RWPE1 (cell line): ENCODE results near the gene SRF.
A peak's percentile ranks its signal among the peaks of the same experiment; 100 is the strongest.
"Not testable (repeated sequence)": the region's sequence is repeated elsewhere in the genome, so short reads cannot be mapped to it uniquely, and the experiment has no call there.

ENCODE experiments used
- CTCF ChIA-PET: fragments of 350-600 bp; sonication (Branson Sonifier 250); formaldehyde crosslinking; extraction: SDS; loops from one replicate; lab custom pipeline; 2021; lab: Yijun Ruan, JAX
- POLR2A ChIA-PET: fragments of 400-600 bp; formaldehyde crosslinking; extraction: SDS; loops from one replicate; lab custom pipeline; 2020; ENCODE audit warnings: antibody characterized with exemption; ENCODE audit not compliant: low non-redundant PET; lab: Yijun Ruan, JAX
- DNase-seq: peaks from one replicate; pipeline ENCODE4 v3.0.0; 2012; ENCODE audit warnings: low spot score
- H3K27ac ChIP-seq: fragments of 450-650 bp; 2 replicates; pipeline ENCODE4 v1.5.1; 2017
- CTCF ChIP-seq: fragments of 450-650 bp; conservative IDR thresholded peaks from 2 replicates; pipeline ENCODE4 v1.5.1; 2017; ENCODE audit warnings: low read depth, mild to moderate bottlenecking

SRF gene

DNA sequence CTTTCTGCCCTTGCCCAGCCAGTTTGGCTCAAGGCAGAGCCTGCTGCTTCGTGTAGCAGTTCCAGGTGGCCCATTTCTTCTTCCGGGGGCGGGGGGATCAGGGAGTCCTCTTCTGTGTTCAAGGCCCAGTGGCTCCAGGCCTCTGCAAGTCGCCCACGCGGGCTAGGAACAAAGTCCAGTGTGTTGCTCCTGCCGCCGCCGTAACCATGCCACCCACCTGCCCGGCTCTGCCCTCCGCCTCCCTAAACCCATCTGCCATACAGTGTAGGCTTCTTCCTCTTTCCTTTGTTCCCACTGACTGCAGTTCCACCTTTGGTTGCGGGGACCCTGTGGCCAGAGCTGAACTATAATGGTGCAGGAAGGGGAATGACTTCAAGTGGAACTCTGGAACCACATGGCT lies 43.9 kb upstream of the SRF start:
- peak overlapping the region; percentile 49 for H3K27ac ChIP-seq
- no peak for DNase-seq
- POLR2A ChIA-PET, result no interaction called here
- TF ChIP-seq CTCF, result no peak
- CTCF ChIA-PET, result no interaction called here

DNA sequence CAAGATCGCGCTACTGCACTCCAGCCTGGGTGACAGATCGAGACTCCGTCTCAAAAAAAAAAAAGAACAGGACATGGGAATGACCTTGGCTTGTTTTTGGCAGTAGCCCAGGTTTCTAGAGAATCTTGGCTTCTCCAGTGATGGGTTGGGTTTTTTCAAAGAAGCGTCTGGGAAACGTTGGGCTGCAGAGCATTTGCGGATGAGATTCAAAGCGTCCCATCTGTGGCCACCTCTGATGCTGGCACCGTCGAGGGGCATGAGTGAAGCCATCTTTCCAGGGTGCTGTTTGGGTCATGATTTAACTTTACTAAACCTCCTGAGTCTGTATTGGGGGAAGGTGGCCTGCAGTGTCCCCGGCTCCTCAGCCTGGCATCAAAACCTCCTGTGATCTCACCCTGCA lies 43.2 kb upstream of the SRF start:
- H3K27ac ChIP-seq, result peak overlapping the region; percentile 49; the same call in 1 of the 2 replicates
- ChIA-PET CTCF (interaction anchor here (0.9 kb wide), 1 partner anchor 52 kb away, joined by 3 read pairs; the partner anchor contains the start of gene PTK7), POLR2A (no interaction called here)
- TF ChIP-seq CTCF, result no peak
- DNase-seq, result no peak

DNA sequence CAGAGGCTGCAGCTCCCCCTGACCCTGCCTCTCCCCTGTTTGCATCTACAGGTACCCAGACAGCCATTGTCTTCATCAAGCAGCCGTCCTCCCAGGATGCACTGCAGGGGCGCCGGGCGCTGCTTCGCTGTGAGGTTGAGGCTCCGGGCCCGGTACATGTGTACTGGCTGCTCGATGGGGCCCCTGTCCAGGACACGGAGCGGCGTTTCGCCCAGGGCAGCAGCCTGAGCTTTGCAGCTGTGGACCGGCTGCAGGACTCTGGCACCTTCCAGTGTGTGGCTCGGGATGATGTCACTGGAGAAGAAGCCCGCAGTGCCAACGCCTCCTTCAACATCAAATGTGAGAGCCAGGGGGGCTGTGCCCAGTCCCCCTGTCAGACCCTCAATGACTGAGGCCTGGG lies 42.1 kb upstream of the SRF start:
- H3K27ac ChIP-seq, result peak overlapping the region; percentile 50
- no peak for TF ChIP-seq CTCF
- POLR2A ChIA-PET, result interaction anchor here (0.6 kb wide), 2 partner anchors 14 to 387 kb away, joined by 3 read pairs; no protein-coding TSS in a partner anchor
- no peak for DNase-seq
- CTCF ChIA-PET, result interaction anchor here (0.6 to 1.7 kb wide), 5 partner anchors 44 to 97 kb away, joined by 3 to 6 read pairs (median 3); partner anchors contain the start of gene PTK7

- ChIA-PET CTCF (interaction anchor here (0.5 to 1.7 kb wide), 10 partner anchors 14 to 111 kb away, joined by 3 to 6 read pairs (median 4); partner anchors contain the start of gene PTK7), POLR2A (interaction anchor here (0.6 kb wide), 2 partner anchors 13 to 386 kb away, joined by 3 read pairs; no protein-coding TSS in a partner anchor)
- peak; percentile 58 for DNase-seq
Observed at GRCh38 chr6:43129434-43130194, 41.5 kb upstream of the SRF start.

DNA sequence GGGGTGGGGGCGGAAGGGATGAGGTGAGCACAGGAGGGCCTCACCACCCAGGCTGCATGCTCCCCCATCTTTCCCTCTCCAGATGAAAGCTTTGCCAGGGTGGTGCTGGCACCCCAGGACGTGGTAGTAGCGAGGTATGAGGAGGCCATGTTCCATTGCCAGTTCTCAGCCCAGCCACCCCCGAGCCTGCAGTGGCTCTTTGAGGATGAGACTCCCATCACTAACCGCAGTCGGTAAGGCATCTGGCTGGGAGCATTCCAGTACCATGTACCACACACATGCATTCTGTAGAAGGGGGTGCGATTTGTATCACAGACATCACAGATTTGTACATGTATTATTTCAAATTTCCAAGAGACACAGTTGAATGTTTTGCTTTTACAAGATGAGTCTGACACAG lies 40.6 kb upstream of the SRF start:
- DNase-seq, result no peak
- POLR2A ChIA-PET, result no interaction called here
- TF ChIP-seq CTCF, result no peak
- H3K27ac ChIP-seq, result 0 out of 2 replicates have a peak overlapping the region, but pooled peaks have one; percentile 50
- CTCF ChIA-PET, result interaction anchor here (0.5 to 1.7 kb wide), 7 partner anchors 13 to 110 kb away, joined by 3 to 6 read pairs (median 5); partner anchors contain the start of gene PTK7

More at GRCh38 chr6:43129434-43130194, 41.5 kb upstream of the SRF start:
- peak overlapping the region; percentile 50 for H3K27ac ChIP-seq
- peak; percentile 42; the same call in 1 of the 2 replicates for TF ChIP-seq CTCF

- DNase-seq, H3K27ac ChIP-seq, POLR2A ChIA-PET: not testable (repeated sequence)
- CTCF ChIA-PET, result interaction anchor here (0.5 to 1.4 kb wide), 2 partner anchors 61 to 106 kb away, joined by 3 to 5 read pairs; no protein-coding TSS in a partner anchor
Observed at GRCh38 chr6:43131379-43131778, 39.7 kb upstream of the SRF start.
